Measurements from ENCODE around the gene FBXO9.

GRCh38 chr6:53101006-53101405 is 35.8 kb downstream of the FBXO9 start:
- TF ChIP-seq CEBPB (IDR thresholded peaks at IDR 0.05; ENCODE audit: low read depth) (no peak), EZH2 (IDR thresholded peaks at IDR 0.05) (no peak), EZH2phosphoT487 (IDR thresholded peaks at IDR 0.05; ENCODE audit: borderline replicate concordance) (no peak), CTCF (IDR thresholded peaks at IDR 0.05 in 2 of 3, conservative IDR thresholded peaks at IDR 0.05 in 1 of 3; ENCODE audit: borderline replicate concordance in 1 of 3, insufficient read depth in 1 of 3, low read depth in 2 of 3, low read length in 2 of 3) (no peak), POLR2AphosphoS5 (IDR thresholded peaks at IDR 0.05; ENCODE audit: low read depth, low read length) (no peak), MAX (IDR thresholded peaks at IDR 0.05) (no peak), ZFX (IDR thresholded peaks at IDR 0.05) (no peak), ZBTB33 (IDR thresholded peaks at IDR 0.05; ENCODE audit: extremely low read depth, insufficient replicate concordance, low read length) (no peak), POLR2A (IDR thresholded peaks at IDR 0.05; ENCODE audit: borderline replicate concordance, extremely low read depth, insufficient read depth, insufficient read length) (no peak), ZNF274 (IDR thresholded peaks at IDR 0.05; ENCODE audit: low read depth, low read length) (no peak)

All from HCT116 (cell line).